HG02798 (cell line): Measurements from ENCODE around the gene INTS3.
A peak's percentile ranks its signal among the peaks of the same experiment; 100 is the strongest.

ENCODE experiments used
- ATAC-seq: cut with Tn5 transposase; IDR thresholded peaks from one replicate; pipeline ENCODE4 v1.9.1; 2021; ENCODE audit warnings: mild to moderate bottlenecking; ENCODE audit not compliant: unreplicated experiment, poor library complexity

INTS3 gene

DNA sequence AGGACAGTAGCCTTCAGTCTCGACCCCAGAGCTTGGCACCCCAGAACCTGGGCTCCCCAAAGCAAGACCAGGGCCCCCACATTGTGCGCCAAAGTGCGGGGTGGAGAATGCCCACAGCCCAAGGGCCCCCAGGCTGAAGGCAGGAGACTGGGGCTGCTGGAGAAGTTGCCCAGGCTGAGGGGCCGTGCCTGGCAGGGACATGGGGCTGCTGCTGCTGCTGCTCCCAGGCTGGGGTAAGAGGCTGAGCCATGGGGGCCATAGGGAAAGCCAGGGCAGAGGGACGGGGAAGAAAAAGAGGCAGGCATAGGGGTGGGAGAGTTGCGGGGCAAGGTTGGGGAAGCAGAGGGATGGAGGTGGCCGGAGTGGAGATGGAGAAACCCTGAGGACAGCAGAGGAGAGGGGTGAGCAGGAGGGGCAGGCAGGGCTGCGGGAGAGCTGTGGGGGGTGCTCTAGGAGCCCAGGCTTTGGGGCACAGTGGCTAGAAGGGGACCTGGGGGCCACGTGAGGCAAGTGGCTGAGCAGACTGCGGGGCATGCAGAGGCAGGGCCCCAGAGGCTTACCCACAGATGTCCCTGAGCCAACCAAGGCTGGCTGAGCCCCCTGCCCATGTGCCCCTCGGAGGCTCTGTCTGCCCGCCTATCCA is 66.2 kb downstream of the INTS3 start:
- ATAC-seq, result no peak

DNA sequence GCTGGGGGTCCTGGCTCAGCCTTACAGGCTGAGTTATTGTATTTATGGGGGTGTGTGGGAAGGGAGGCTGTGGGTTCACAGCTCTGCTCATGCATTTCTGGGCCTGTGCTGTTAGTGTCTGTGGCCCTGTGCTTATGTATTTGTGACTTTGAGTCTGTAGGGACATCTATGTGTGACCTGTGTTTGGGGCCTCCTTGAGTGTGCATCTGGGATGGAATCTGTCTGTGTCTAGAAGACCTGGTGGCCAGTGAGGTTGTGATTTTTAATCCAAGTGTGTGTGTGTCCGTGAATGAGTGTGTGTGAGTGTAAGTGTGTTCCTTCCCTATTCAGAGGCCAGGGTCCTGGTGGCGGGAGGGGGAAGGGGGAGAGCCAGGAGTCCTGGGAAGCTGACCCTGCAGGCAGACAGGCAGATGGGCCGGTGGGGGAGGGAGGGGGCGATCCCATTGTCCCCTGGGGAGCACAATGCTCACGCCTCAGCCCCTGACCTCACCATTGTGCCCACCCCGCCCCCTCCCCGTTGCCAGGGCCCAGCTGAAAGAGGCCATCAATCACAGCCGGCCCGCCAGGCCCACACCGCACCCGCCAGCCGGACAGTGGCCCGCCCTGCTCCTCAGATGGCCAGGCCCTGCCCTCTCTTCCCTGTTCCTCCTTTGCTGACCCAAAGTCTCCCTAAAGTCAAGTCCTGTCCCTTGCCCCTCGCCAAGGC is 66.9 kb downstream of the INTS3 start:
- ATAC-seq, result no peak

DNA sequence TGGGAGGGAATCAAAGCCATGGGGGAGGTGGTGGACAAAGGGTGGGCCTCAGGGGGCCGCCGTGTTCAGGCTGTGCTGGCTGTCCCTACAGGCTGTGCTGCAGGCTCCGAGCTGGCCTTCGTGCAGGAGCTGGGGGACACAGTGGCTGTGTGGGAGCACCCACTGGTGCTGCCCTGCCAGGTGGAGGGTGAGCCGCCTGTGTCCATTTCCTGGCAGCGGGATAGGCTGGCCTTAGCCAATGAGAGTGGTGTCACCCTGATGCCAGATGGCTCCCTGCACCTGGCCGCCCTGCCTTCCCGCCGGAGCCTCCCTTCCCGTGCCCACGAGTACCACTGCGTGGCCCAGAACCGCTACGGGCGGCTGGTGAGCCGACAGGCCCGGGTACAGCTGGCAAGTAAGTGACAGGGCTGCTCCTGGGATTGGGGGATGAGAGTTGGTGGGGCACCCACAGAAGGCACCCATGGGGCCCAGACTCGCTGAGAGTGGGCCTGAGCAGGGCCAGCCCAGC is 67.5 kb downstream of the INTS3 start:
- ATAC-seq, result no peak

DNA sequence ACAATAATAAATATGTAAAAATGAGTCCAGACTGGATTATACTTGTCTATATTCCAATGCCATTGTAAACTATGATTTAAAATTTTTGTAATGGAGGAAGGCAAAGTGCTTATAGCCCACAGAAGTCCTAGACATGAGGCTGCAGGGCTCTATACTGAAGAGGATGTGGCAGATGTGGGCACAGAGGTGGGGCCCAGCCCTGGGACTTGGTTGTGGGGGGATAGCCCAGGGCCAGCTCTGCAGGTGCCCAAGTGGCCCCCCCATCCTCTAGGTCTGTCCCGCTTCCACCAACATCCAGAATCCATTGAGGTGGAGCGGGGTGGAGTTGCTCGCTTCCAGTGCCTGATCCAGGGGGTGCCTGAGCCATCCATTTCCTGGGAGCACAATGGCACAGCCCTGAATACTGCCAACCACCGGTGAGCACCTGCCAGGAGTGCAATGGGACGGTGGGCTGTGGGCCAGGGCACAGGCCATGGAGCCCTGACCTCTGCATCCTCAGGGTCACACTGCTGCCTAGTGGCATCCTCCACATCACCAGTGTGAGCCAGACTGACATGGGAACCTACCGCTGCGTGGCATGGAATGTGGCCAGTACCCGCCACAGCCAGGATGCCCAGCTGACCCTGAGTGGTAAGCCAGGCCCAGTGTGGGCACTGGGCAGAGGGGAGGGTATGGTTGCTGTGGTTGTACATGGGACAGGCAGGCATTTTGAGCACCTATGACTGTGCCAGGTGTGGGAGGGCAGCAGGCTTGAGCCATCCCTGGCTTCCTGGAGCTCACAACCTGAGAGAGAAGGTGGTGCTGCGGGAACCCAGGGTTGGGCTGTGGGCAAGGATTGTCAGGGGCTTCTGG is 68.3 kb downstream of the INTS3 start:
- no peak for ATAC-seq

DNA sequence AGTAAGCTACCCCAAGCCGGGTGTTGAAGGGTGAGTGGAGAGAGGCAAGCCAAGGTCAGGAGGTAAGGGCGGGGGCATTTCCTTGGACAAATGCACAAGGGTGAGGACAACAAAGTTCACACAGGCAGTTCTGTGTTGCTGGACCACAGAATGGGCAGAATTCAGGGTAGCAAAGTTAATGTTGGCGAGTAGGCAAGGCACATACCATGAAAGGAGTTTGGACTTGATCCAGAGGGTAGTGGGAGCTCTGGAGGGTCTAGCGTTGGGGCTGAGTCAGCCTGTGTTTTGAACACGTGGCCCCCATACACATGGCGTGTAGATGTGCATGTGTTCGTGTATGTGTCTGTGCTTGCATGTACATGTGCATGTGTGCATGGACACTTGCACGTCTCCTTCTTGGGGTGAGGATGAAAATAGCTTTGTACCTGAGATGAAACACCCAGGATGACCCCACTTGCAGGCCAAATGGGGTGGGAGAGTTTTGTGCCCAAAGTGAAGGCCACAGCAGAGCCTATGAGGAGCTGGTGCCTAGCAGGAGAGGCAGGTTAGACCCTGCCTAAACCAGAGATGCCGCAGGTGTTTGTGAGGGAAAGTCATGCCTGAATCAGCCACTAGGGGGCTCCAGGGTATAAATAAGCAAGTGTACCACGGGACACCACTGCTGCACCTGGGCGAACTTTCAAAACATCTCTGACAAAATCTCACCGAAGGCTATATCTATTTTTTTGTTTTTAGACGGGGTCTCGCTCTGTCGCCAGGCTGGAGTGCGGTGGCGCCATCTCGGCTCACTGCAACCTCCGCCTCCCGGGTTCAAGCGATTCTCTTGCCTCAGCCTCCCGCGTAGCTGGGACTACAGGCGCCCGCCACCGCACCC is 69.2 kb downstream of the INTS3 start:
- peak; percentile 71 for ATAC-seq

DNA sequence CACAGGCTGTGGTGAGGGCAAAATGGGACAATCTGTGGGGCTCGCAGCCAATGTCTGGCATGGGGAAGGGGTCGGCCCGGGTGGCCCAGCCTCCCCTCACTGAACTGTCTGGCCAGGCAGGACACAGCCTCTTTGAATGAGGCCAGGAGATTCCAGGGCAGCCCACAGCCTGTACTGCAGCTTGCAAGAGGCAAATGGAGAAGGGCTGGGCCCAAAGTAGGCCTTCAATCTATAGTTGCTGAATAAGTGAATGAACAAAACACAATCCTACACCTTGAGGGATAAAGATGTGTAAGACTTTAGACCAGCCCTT is 70.6 kb downstream of the INTS3 start:
- ATAC-seq, result no peak

DNA sequence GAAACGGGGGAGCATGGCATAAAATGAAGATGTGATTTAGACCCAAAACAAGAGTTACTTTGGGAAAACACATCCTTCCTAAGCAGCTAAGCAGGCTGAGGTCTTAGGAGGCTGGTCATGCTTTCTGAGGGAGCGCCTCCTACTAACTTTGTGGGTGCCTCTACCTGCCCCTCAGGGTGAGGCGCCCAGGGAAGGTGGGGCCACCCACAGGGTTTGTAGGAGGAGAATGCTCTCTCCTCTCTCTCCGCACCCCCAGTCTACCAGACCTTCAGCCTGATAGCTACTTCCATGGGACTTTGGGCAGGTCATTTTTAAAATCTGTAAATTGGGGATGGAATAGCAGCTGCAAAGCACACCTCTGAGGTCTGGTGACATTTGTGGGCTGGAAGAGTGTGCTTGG is 71.2 kb downstream of the INTS3 start:
- ATAC-seq, result no peak

DNA sequence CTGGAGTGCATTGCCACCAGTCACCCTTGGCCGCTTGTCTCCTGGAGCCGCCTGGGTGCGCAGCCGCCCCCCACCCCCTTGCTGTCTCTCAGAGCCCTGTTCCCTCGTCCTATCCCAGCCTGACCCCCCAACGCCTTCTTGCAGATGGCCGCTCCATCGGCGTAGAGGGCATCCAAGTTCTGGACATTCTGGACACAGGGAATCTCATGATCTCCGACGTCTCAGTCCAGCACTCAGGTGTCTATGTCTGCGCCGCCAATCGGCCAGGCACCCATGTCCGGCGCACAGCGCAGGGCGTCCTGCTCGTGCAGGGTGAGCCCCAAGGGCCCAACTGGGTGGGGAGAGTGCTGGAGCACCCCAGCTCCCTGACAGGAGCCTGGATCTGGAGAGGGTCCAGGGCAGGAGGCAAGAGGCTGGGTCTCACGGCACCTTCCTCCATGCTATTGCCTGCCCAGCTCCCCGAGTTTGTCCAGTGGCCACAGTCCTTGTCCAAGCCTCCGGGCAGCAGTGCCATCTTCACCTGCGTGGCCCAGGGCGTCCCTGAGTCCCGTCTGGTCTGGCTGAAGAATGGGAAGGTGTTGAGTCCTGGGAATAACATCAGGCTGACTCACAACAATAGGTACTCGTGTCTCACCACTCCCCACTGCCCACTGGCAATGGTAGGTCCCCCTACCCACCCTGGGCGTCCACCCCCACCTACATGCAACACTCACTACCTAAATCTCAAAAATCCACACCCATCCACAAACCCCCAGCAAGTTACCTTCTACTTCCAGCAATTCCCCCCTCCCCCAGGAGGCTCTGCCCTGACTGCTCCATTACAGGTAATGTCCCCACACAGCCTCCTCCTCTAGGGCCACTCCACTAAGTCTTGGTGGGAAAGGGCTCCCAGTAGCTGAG is 72.0 kb downstream of the INTS3 start:
- ATAC-seq, result no peak

DNA sequence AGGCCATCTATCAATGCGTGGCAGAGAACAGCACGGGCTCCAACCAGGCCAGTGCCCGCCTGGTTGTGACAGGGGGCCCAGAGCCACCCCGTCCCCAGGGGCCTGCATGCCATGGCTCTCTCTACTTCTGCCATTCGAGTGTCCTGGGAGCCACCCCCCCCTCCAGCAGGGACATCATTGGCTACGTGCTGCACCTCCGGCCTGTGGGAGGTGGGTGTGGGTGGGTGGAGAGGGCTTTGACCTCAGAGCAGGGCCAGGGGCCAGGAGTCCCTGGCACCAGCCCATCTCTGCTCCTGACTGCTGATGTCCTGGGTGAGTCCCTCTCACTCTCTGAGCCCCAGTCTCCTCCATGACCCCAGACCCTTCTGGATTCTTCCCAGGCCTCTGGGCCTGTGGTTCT is 72.7 kb downstream of the INTS3 start:
- ATAC-seq, result no peak

DNA sequence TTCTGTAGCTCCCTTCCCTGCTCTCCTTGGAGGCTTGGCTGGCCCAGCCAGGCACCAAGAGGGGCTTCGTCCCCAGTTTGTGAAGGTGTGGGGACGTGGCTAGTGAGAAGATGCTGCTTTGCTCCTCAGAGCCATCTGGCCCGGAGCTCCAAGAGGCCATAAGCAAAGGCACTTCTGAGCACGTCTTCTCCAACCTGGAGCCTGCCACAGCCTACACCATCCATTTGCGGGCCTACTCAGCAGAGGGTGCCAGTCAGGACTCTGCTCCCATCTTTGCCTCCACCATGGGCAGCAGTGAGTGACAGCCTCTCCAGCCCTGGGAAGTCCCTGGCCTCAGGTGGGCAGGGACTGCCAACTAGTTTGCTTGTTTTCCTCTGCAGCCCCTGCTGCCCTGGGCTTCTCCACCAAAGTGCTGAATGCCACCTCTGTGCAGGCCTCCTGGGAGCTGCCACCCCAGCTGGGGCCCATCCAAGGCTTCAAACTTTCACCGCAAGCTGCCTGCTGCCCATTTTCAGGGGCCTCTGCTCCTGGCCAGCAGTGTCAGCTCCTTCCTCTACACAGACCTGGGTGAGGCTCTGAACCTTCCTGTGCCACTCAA is 73.3 kb downstream of the INTS3 start:
- no peak for ATAC-seq

DNA sequence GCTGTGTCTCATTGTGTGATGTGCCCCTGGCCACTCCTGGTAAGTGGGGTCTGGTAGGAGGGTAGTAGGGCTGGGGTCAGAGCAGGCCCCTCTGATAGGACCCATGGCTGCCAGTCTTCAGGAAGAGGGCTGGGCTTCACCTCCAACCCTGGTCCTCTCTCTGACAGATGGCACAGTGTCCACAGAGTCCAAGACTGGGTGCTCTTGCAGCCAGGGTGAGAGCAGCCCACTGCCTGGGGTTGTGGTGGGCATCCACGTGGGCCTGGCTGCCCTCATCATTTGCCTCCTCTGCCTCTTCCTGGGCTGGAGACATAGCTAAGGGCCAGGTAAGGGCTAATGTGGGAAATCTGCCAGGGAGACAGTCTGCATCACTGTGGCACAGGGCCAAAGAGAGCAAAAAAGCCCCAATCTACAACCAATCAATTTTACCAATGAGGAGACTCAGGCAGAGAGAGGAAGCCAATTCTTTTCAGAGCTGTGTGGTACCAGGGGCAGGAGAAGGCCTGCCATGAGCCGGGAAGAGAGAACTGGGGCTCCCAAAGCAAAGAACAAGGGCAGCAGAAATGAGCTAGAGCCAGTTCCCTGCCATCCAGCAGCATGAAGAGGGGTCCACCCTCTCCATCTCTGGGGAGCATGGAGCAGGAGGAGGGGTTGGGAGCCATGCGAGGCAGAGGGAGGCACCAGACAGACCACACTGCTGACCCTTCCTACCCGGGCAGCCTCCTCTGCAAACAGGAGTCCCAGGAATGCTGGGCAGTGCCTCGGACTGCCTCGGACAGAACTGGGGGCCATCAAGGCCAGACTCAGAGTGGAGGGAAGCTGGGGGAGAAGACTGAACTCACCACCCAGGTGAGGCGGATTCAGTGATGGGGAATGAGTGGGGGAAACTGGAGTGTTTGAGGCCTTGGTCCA is 74.2 kb downstream of the INTS3 start:
- ATAC-seq, result no peak

DNA sequence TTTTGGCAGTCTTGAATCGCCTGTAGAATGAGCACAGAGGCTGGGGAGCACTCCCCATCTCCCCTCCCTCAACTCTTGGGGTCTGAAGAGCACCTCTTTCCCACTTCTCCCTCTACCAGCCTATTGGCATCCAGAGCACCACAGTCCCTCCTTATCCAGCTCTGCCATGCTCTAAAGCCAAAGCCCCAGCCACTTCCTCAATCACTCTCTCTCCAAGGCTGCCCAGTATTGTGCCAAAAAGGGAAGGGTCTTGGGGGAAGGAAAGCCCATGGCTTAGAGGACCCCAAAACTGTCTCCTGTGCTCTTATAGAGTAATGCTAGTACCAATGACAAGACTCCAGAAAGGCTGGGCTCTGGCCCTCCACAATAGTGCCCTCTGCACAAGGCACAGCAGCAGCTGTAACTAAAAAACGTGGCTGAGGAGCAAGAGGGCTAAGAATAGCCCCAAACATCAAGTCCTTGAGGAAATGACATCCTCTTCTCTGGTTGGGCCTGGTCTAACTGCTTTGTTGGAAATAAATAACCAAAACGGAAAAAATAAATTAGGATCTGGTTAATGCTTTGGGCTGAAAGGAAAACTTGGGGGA is 75.7 kb downstream of the INTS3 start:
- ATAC-seq, result no peak

DNA sequence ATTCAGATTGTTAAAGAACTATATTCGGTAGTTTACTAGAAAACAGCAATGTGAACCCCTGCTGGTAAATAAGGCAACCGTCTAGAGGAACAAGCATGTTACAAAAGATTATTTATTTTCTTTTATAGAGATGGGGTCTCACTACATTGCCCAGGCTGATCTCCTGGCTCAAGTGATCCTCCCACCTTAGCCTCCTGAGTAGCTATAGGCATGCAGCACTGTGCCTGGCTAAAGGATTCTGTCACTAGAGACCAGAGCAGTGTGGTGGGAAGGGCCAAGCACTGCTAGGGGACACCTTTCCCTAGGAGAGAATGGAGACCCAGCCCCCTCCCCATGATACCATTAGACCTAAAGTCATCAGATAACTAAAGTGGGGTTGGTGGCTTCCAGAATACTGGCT is 76.3 kb downstream of the INTS3 start:
- no peak for ATAC-seq

DNA sequence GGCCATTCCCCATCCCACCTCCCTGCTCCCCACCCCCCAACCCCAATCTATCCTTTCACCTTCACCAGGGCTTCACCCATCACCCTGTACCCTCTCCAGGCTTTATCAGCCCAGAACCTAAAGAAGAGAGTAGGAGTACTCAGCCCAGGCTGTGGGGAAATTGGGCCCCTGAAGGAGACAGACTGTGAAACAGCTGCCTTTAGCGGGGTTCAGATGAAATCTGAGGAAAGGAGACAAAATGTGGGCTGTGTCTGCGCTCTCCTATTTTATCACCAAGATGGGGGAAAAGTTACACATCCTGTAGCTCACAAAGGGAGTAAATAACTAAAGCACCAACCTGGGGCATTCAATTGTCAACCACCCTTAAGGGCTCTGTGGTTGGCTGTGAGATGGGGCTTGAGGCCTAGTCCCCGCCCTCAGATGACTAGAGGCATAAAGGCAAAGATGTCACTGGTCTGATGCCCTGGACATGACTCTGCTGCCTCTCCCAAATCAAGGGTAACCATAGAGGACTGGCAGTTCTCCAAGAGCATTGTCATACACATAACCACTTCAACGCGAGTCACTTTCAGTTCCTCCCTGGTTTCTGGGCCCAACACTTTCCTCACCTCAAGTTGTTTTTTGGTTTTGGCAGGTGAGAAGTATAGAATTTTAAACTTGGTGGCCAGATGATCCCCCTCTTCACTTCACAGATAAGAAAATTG is 77.3 kb downstream of the INTS3 start:
- peak; percentile 94 for ATAC-seq

DNA sequence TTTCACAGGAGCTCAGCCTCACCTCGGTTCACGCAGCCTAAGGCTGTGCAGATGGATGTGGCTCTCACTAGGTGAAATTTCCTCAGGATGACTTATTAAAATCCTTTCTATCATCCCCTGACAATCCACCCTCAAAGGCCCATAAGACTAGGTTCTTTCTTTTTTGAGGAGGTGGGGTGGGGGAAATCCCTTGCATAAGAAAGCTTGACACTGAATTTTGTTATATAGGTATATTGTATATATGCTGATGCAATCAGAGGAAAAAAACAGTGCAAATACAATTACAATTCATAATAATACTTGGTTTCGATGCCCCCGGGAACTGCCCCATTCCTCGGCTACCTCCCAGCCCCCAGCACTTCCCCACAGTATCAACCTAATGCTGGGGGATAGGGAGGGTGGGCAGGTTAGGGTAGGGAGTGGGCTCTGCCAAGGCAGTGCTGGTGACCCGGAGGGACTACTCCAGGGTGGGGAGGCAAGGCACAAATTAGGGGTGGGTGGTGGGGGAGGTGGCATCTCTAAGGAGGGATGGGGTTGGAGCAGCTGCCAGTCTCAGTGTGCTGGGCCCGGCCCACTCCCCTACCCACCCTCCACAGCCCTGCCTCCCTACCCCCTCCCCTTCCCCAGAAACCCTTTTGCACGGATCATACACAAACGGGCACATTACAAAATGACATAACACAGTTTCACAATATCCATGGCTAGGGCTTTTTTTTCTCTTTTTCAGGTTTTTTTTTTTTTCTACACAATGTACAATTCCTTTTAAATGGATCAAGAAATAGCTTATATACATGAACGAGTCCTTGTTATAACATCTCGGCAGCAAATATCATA is 78.3 kb downstream of the INTS3 start:
- ATAC-seq, result peak; percentile 16

DNA sequence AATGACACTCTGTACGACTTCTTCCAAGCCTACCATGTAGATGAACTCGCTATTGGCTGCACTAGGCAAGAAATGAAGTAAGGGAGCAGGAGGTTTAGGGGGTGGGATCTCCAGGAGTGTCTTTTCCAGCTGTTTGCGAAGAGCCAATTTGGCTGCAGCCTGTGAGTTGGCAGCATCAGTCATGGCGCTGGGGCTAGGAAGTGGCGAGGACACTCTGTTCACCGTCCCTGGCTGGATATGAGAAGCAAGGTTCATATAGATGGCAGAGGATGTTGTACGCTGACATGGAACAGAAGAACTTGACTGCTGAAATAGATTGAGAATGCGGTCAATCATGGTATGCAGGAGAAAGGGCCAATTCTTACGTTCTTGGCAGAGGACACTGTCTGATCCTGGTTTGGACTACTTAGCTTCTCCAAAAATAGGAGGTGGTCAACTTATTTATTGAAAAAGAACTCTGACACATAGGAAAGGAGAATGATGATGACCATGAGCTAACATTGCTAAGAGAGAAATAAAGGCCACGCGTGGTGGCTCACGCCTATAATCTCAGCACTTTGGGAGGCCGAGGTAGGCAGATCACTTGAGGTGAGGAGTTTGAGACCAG is 88.5 kb downstream of the INTS3 start:
- no peak for ATAC-seq
